H1 (cell line): Measurements from ENCODE around the gene IFI16. TPM values are rescaled to one million over a fixed set of nuclear protein-coding genes. Genes with fewer than 3 reads are reported as not detected.

Experiments
- CTCF ChIA-PET: fragments of 300-600 bp; sonication (Branson Sonifier 250); formaldehyde crosslinking; loops from one replicate; lab custom pipeline; 2021; ENCODE audit not compliant: partially characterized antibody; lab: Charles Lee
- POLR2A ChIA-PET: fragments of 300-600 bp; sonication (Branson Sonifier 250); formaldehyde crosslinking; loops from one replicate; lab custom pipeline; 2021; ENCODE audit warnings: inconsistent platforms; ENCODE audit not compliant: partially characterized antibody; lab: Charles Lee
- DNase-seq, 2 experiments: peaks; one replicate each; pipeline versions ENCODE4 v3.0.0 to v3.0.0-alpha.2; 2010 to 2022; ENCODE audit warnings: low spot score in 2 of 2, low read depth in 1 of 2, mixed read lengths in 1 of 2
- FAIRE-seq: peaks from 2 replicates; lab custom pipeline; 2011; peaks lifted over from hg19 to GRCh38; lab: Jason Lieb, UNC
- H2AFZ ChIP-seq: 2 replicates; pipeline ENCODE4 v1.8.1; 2012; ENCODE audit warnings: low read length, inconsistent platforms
- H2AK5ac ChIP-seq: 2 replicates; pipeline ENCODE4 v1.6.1; 2013; ENCODE audit warnings: low read depth, low read length
- H2BK120ac ChIP-seq: replicated peaks from 2 replicates; pipeline ENCODE3; 2013; ENCODE audit warnings: low read depth, low read length, inconsistent platforms
- H2BK12ac ChIP-seq: 2 replicates; pipeline ENCODE4 v1.6.1; 2013; ENCODE audit warnings: low read depth, low read length
- H2BK15ac ChIP-seq: 2 replicates; pipeline ENCODE4 v1.6.1; 2013; ENCODE audit warnings: low read length
- H2BK20ac ChIP-seq: 2 replicates; pipeline ENCODE4 v1.6.1; 2013; ENCODE audit warnings: low read length
- H2BK5ac ChIP-seq: 2 replicates; pipeline ENCODE4 v1.6.1; 2013; ENCODE audit warnings: low read depth, low read length
- H3K14ac ChIP-seq: 2 replicates; pipeline ENCODE4 v1.6.1; 2013; ENCODE audit warnings: inconsistent platforms; ENCODE audit not compliant: insufficient read length
- H3K18ac ChIP-seq: 2 replicates; pipeline ENCODE4 v1.6.1; 2013; ENCODE audit warnings: low read length; ENCODE audit errors: extremely low read depth
- H3K23ac ChIP-seq: 2 replicates; pipeline ENCODE4 v1.6.1; 2013; ENCODE audit warnings: inconsistent platforms; ENCODE audit not compliant: insufficient read length
- H3K23me2 ChIP-seq: 2 replicates; pipeline ENCODE4 v1.6.1; 2013; ENCODE audit warnings: low read depth, low read length
- H3K27ac ChIP-seq: 2 replicates; pipeline ENCODE4 v1.6.1; 2011; ENCODE audit warnings: low read depth, low read length, inconsistent platforms
- H3K27me3 ChIP-seq, 4 experiments: replicated peaks in 1 of 4; 1 replicate in 1 of 4; 2 replicates in 3 of 4; pipeline versions ENCODE4 v1.6.1 to v1.8.1; 2011 to 2013; ENCODE audit warnings: low read length in 3 of 4, mild to moderate bottlenecking in 3 of 4, inconsistent platforms in 2 of 4, mixed read lengths in 2 of 4, moderate library complexity in 1 of 4; ENCODE audit not compliant: control insufficient read depth in 3 of 4, insufficient read depth in 3 of 4; ENCODE audit errors: extremely low read depth in 1 of 4
- H3K36me3 ChIP-seq, 4 experiments: 2 replicates each; pipeline versions ENCODE4 v1.6.1 to v1.8.1; 2011 to 2013; ENCODE audit warnings: mild to moderate bottlenecking in 4 of 4, low read length in 3 of 4, moderate library complexity in 2 of 4, control low read depth in 1 of 4, inconsistent platforms in 1 of 4; ENCODE audit not compliant: insufficient read depth in 4 of 4, control insufficient read depth in 2 of 4
- H3K4ac ChIP-seq: replicated peaks from 2 replicates; pipeline ENCODE3; 2013; ENCODE audit warnings: low read length, low read depth, mixed read lengths, inconsistent platforms; ENCODE audit not compliant: insufficient read length
- H3K4me1 ChIP-seq, 4 experiments: replicated peaks in 1 of 4; 1 replicate in 1 of 4; 2 replicates in 3 of 4; pipeline versions ENCODE4 v1.6.1 to v1.8.1; 2011 to 2013; ENCODE audit warnings: low read length in 3 of 4, inconsistent platforms in 2 of 4, mixed read lengths in 1 of 4; ENCODE audit not compliant: insufficient read depth in 4 of 4, control insufficient read depth in 3 of 4
- H3K4me2 ChIP-seq, 2 experiments: 2 replicates each; pipeline versions ENCODE4 v1.6.1 to v1.8.1; 2011 to 2013; ENCODE audit warnings: low read depth in 2 of 2, low read length in 2 of 2, control low read depth in 1 of 2, inconsistent platforms in 1 of 2, mild to moderate bottlenecking in 1 of 2; ENCODE audit not compliant: insufficient read depth in 1 of 2
- H3K4me3 ChIP-seq, 4 experiments: fragments of 200-600, 300-600 bp in 1 of 4; sonication (generic), shearing (Covaris generic), sonication (Bioruptor Twin) in 1 of 4; 2 replicates each; pipeline versions ENCODE4 v1.5.1 to v1.8.1; 2011 to 2016; ENCODE audit warnings: low read length in 4 of 4, low read depth in 3 of 4, control low read depth in 2 of 4, inconsistent platforms in 2 of 4, mild to moderate bottlenecking in 2 of 4, mixed read lengths in 1 of 4, moderate library complexity in 1 of 4; ENCODE audit not compliant: insufficient read depth in 2 of 4; ENCODE audit errors: extremely low read depth in 1 of 4
- H3K56ac ChIP-seq: replicated peaks from 2 replicates; pipeline ENCODE3; 2013; ENCODE audit warnings: low read depth, mild to moderate bottlenecking, mixed read lengths, low read length, inconsistent platforms; ENCODE audit not compliant: insufficient read length
- H3K79me1 ChIP-seq: 2 replicates; pipeline ENCODE4 v1.6.1; 2013; ENCODE audit warnings: low read depth, low read length, control low read depth
- H3K79me2 ChIP-seq, 2 experiments: 2 replicates each; pipeline versions ENCODE4 v1.6.1 to v1.8.1; 2012 to 2013; ENCODE audit warnings: low read length in 2 of 2, mild to moderate bottlenecking in 2 of 2, inconsistent platforms in 1 of 2; ENCODE audit not compliant: insufficient read depth in 2 of 2, control insufficient read depth in 1 of 2
- H3K9ac ChIP-seq, 4 experiments: replicated peaks in 1 of 4; 1 replicate in 1 of 4; 2 replicates in 3 of 4; pipeline versions ENCODE4 v1.6.1 to v1.8.1; 2011 to 2013; ENCODE audit warnings: low read depth in 3 of 4, low read length in 3 of 4, control low read depth in 2 of 4, mild to moderate bottlenecking in 2 of 4, moderate library complexity in 2 of 4, inconsistent platforms in 1 of 4; ENCODE audit errors: extremely low read depth in 1 of 4
- H3K9me3 ChIP-seq, 2 experiments: 2 replicates each; pipeline versions ENCODE4 v1.6.1 to v1.8.1; 2012 to 2013; ENCODE audit warnings: mild to moderate bottlenecking in 2 of 2, moderate library complexity in 2 of 2, control low read depth in 1 of 2, inconsistent platforms in 1 of 2, low read depth in 1 of 2, low read length in 1 of 2, mixed read lengths in 1 of 2; ENCODE audit not compliant: insufficient read depth in 2 of 2
- H4K20me1 ChIP-seq, 2 experiments: replicated peaks in 1 of 2; 2 replicates each; pipeline versions ENCODE3 to v1.8.1; 2011 to 2013; ENCODE audit warnings: inconsistent platforms in 2 of 2, low read length in 2 of 2, mild to moderate bottlenecking in 1 of 2; ENCODE audit not compliant: insufficient read depth in 2 of 2, control insufficient read depth in 1 of 2
- H4K5ac ChIP-seq: 2 replicates; pipeline ENCODE4 v1.6.1; 2013; ENCODE audit warnings: low read length, low read depth, mixed read lengths, inconsistent platforms; ENCODE audit not compliant: insufficient read length
- H4K8ac ChIP-seq: 2 replicates; pipeline ENCODE4 v1.8.0; 2013; ENCODE audit warnings: mild to moderate bottlenecking, moderate library complexity, low read length, inconsistent platforms; ENCODE audit not compliant: insufficient read depth; ENCODE audit errors: extremely low read depth
- H4K91ac ChIP-seq: replicated peaks from 2 replicates; pipeline ENCODE3; 2013; ENCODE audit warnings: low read length, mixed read lengths, inconsistent platforms; ENCODE audit not compliant: insufficient read length
- CEBPB ChIP-seq: IDR thresholded peaks from 2 replicates; pipeline ENCODE4 v1.6.1; 2012; ENCODE audit warnings: low read depth, low read length
- FOSL1 ChIP-seq: IDR thresholded peaks from 2 replicates; pipeline ENCODE4 v1.6.1; 2011; ENCODE audit warnings: mild to moderate bottlenecking, low read depth, low read length, moderate library complexity; ENCODE audit not compliant: insufficient read depth
- GABPA ChIP-seq: IDR thresholded peaks from 2 replicates; pipeline ENCODE4 v1.6.1; 2011; ENCODE audit warnings: mild to moderate bottlenecking, low read length, moderate library complexity, borderline replicate concordance; ENCODE audit not compliant: insufficient read depth
- POU5F1 ChIP-seq: IDR thresholded peaks from 2 replicates; pipeline ENCODE4 v1.6.1; 2011; ENCODE audit warnings: low read depth, mild to moderate bottlenecking, low read length, moderate library complexity
- RBBP5 ChIP-seq: IDR thresholded peaks from 2 replicates; pipeline ENCODE4 v1.7.1; 2012; ENCODE audit warnings: low read depth, mild to moderate bottlenecking, inconsistent platforms, low read length, moderate library complexity, borderline replicate concordance
- RXRA ChIP-seq: IDR thresholded peaks from 2 replicates; pipeline ENCODE4 v1.6.1; 2011; ENCODE audit warnings: low read depth, mild to moderate bottlenecking, low read length, moderate library complexity; ENCODE audit not compliant: insufficient read depth
- SIN3A ChIP-seq, 2 experiments: IDR thresholded peaks in 1 of 2; conservative IDR thresholded peaks in 1 of 2; 2 replicates each; pipeline ENCODE4 v1.6.1; 2011 to 2012; ENCODE audit warnings: low read length in 2 of 2, improper control_type of control experiment in 1 of 2, low read depth in 1 of 2, mild to moderate bottlenecking in 1 of 2
- SP1 ChIP-seq: IDR thresholded peaks from 2 replicates; pipeline ENCODE4 v1.6.1; 2011; ENCODE audit warnings: low read depth, low read length
- SUZ12 ChIP-seq: fragments of 200-600 bp; sonication (generic); IDR thresholded peaks from 2 replicates; pipeline ENCODE4 v1.6.1; 2012; ENCODE audit warnings: mild to moderate bottlenecking, inconsistent platforms, low read length, moderate library complexity, mixed read lengths
- TAF7 ChIP-seq: optimal IDR thresholded peaks from 2 replicates; pipeline ENCODE3; 2011; ENCODE audit warnings: low read depth, mild to moderate bottlenecking, inconsistent platforms, low read length, moderate library complexity, borderline replicate concordance
- TCF12 ChIP-seq: IDR thresholded peaks from 2 replicates; pipeline ENCODE4 v1.6.1; 2011; ENCODE audit warnings: low read depth, mild to moderate bottlenecking, low read length
- YY1 ChIP-seq: IDR thresholded peaks from 2 replicates; pipeline ENCODE4 v1.6.1; 2011; ENCODE audit warnings: low read depth, mild to moderate bottlenecking, low read length
- WGBS, 2 experiments: shearing (Covaris generic) in 1 of 2; methylation state at CpG; one replicate each; pipeline versions ENCODE4 v1.1.6 to v1.1.7; 2013 to 2015; ENCODE audit warnings: low lambda C conversion rate in 2 of 2, mixed read lengths in 2 of 2, inconsistent platforms in 1 of 2, low coverage in 1 of 2, missing lambda C conversion rate in 1 of 2; ENCODE audit not compliant: insufficient replicate concordance in 2 of 2, insufficient coverage in 1 of 2, insufficient read length in 1 of 2; ENCODE audit errors: extremely low coverage in 1 of 2, missing lambda C conversion rate in 1 of 2; 5-methylcytosine and 5-hydroxymethylcytosine counted together
- polyA plus RNA-seq, 7 experiments: library from polyadenylated mRNA; depleted of rRNA in 3 of 7; stranded (reverse) in 5 of 7; unstranded in 2 of 7; fragments of >200 nt in 5 of 7; fragments of 200-250 nt in 2 of 7; gene quantifications; 1 replicate in 5 of 7; 2 replicates in 1 of 7; 4 replicates in 1 of 7; pipeline versions ENCODE4 v1.2.1 to v1.2.3, GENCODE V29; 2011 to 2013; ENCODE audit warnings: missing spikeins in 2 of 7, mixed read lengths in 2 of 7
- total RNA-seq: library from RNA; stranded (reverse); fragmentation: NEBNext Ultra II Directional; extraction: Animal tissue kit (Norgen Biotek cat#: 25700); gene quantifications from 2 replicates; pipeline ENCODE4 v1.2.1, GENCODE V29; 2021
- TF ChIP-seq, protein P1 (sequence below): IDR thresholded peaks from 2 replicates; pipeline ENCODE4 v1.6.1; 2012; ENCODE audit warnings: inconsistent platforms

IFI16 gene
- total and polyA plus RNA-seq, 2 of the 8 experiments (the other 6 are each of a cell fraction or from before 2014, with no cell fraction given), result 0.63 to 0.74 TPM

DNA sequence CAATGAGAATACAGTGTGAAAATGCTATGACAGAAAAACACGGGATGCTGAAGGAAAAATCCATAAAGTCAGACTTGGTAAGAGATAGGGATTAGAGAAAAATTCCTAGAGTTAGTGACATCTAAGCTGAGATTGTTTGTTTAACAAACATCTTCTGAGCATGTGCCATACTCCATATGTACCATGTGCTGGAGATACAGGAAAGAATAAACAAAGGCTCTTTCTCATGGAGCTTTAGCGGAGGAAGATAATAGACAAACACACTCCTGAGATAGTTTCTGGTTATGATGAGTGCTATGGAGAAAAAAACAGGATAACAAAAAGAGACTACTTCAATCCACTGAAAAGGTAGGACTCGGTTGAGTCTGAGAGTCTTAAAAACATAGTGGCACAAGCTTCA is 88.9 kb downstream of the IFI16 start:
- TF ChIP-seq, protein P1, sequence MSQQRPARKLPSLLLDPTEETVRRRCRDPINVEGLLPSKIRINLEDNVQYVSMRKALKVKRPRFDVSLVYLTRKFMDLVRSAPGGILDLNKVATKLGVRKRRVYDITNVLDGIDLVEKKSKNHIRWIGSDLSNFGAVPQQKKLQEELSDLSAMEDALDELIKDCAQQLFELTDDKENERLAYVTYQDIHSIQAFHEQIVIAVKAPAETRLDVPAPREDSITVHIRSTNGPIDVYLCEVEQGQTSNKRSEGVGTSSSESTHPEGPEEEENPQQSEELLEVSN, result no peak
- TF ChIP-seq TAF7 (no peak), FOSL1 (no peak), SP1 (no peak), SIN3A (conservative IDR thresholded peaks at IDR 0.05 in 1 of 2, IDR thresholded peaks at IDR 0.05 in 1 of 2; ENCODE audit: low read depth in 1 of 2, low read length in 2 of 2) (no peak), SUZ12 (no peak), YY1 (no peak), TCF12 (no peak), GABPA (no peak), POU5F1 (no peak), RXRA (no peak), CEBPB (no peak), RBBP5 (no peak)
- no peaks in the 10 kb centered on the region for H4K20me1 ChIP-seq
- H3K18ac ChIP-seq, result no peak overlapping the region
- H3K4ac ChIP-seq, result no peak overlapping the region
- H3K79me2 ChIP-seq, result no peaks in the 10 kb centered on the region
- H3K4me1 ChIP-seq, result no peaks in the 10 kb centered on the region
- H3K36me3 ChIP-seq, result no peaks in the 10 kb centered on the region
- H4K91ac ChIP-seq, result no peak overlapping the region
- no peak overlapping the region for H3K4me2 ChIP-seq
- no peak overlapping the region for H2BK20ac ChIP-seq
- no peaks in the 10 kb centered on the region for H3K27me3 ChIP-seq
- no peak for DNase-seq
- H3K56ac ChIP-seq, result no peak overlapping the region
- no peak overlapping the region for H3K27ac ChIP-seq
- no peak overlapping the region for H2BK12ac ChIP-seq
- no peaks in the 10 kb centered on the region for H3K23me2 ChIP-seq
- CTCF ChIA-PET, result interaction anchor here (0.6 to 1.2 kb wide), 3 partner anchors 11 to 803 kb away, joined by 3 to 8 read pairs (median 3); no protein-coding TSS in a partner anchor
- WGBS, 2 experiments, result 96% methylated on average over 3 of the region's 3 CpGs; no CpG with 5 or more reads in 1 of the 2 experiments
- FAIRE-seq, result no peak
- no peak overlapping the region for H3K4me3 ChIP-seq
- H3K9me3 ChIP-seq, result no peaks in the 10 kb centered on the region
- H3K14ac ChIP-seq, result no peak overlapping the region
- no peak overlapping the region for H3K23ac ChIP-seq
- no peak overlapping the region for H4K8ac ChIP-seq
- no peak overlapping the region for H2AK5ac ChIP-seq
- no peak overlapping the region for H2AFZ ChIP-seq
- no peak overlapping the region for H2BK120ac ChIP-seq
- H2BK5ac ChIP-seq, result no peak overlapping the region
- no peaks in the 10 kb centered on the region for H3K79me1 ChIP-seq
- POLR2A ChIA-PET, result no interaction called here
- no peak overlapping the region for H4K5ac ChIP-seq
- no peak overlapping the region for H2BK15ac ChIP-seq
- H3K9ac ChIP-seq, result no peak overlapping the region
